ENCODE data around the gene VANGL2. TPM values are rescaled to one million over a fixed set of nuclear protein-coding genes. Genes with fewer than 3 reads are reported as not detected.

The VANGL2 gene
- total RNA-seq, 1 donor from 2014 or later, result 25.5 TPM

DNA sequence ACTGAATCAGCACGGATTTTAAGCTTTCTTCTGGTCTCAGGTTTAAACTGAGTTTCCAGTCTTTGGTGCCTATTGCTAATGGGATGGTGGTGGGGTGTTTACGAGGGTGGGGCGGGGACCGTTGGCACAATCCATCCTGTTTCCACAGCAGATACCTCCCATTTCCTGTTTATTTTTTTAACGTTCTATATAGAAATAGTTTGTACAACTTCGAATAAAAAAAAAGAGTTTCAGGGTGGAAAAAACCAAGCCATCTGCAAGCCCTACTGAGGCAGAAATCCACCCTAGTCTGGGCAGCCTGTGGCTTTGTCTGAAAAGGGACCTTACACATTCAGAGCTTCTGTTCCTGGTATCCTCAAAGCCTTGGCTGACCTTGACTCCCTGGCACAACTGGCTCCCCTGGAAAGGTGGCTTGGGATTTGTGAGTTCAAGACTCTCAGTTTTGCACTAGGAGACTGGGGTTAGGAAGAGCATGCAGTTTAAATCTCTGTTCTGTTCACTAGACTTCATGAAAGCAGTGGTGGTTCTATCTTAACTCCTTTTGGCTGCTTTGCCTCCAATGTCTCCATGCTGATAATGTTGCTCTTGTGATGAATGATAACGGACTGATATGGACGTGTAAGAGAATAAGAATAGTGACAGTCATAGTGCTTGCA is 46.7 kb downstream of the VANGL2 start:
- H3K36me3 Mint-ChIP-seq (ENCODE audit: low read depth, unreplicated experiment), result no peaks in the 10 kb centered on the region
- no peaks in the 10 kb centered on the region for H3K4me1 Mint-ChIP-seq (ENCODE audit: low read depth, unreplicated experiment)
- Histone ChIP-seq H3K9ac (ENCODE audit: low read length) (no peak overlapping the region), H3K36me3 (ENCODE audit: insufficient read depth, low read length) (no peaks in the 10 kb centered on the region), H3K27ac (ENCODE audit: low read depth, low read length) (no peak overlapping the region), H3K9me3 (ENCODE audit: insufficient read depth, low read depth, low read length) (no peaks in the 10 kb centered on the region), H3K4me1 (ENCODE audit: insufficient read depth, low read length) (no peaks in the 10 kb centered on the region), H3K27me3 (ENCODE audit: insufficient read depth, low read length) (no peaks in the 10 kb centered on the region), H3K4me3 (ENCODE audit: insufficient read depth, low read depth, low read length) (no peak overlapping the region), H2AFZ (ENCODE audit: low read depth, low read length) (no peak overlapping the region), H4K20me1 (ENCODE audit: insufficient read depth, low read length) (no peaks in the 10 kb centered on the region), H3K4me2 (ENCODE audit: low read length) (no peak overlapping the region), H3K79me2 (ENCODE audit: insufficient read depth, low read length) (no peaks in the 10 kb centered on the region)
- H3K4me3 Mint-ChIP-seq (ENCODE audit: unreplicated experiment), result no peak overlapping the region
- H3K9me3 Mint-ChIP-seq (ENCODE audit: unreplicated experiment), result no peaks in the 10 kb centered on the region
- TF ChIP-seq EZH2 (IDR thresholded peaks at IDR 0.05; ENCODE audit: insufficient read depth, low read length) (no peak), CTCF (IDR thresholded peaks at IDR 0.05; ENCODE audit: insufficient read depth, low read depth, low read length) (no peak)
- DNase-seq (ENCODE audit: low read depth) (no peak), FAIRE-seq (no peak)
- no peaks in the 10 kb centered on the region for H3K27me3 Mint-ChIP-seq (ENCODE audit: low read depth, unreplicated experiment)
- no peak overlapping the region for H3K27ac Mint-ChIP-seq (ENCODE audit: unreplicated experiment)

DNA sequence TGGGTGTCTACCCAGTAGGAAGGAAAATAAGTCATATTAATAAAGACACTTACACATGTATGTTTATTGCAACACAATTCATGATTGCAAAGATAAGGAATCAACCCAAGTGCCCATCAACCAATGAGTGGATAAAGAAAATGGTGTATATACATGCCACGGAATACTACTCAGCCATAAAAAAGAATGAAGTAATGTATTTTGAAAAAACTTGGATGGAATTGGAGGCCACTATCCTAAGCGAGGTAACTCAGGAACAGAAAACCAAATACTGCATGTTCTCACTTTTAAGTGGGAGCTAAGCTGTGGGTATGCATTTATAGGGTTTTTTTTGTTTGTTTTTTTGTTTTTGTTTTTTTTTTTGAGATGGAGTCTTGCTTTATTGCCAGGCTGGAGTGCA is 49.1 kb downstream of the VANGL2 start:
- Mint-ChIP-seq H3K27ac (ENCODE audit: unreplicated experiment) (no peak overlapping the region), H3K27me3 (ENCODE audit: low read depth, unreplicated experiment) (no peaks in the 10 kb centered on the region), H3K4me1 (ENCODE audit: low read depth, unreplicated experiment) (no peaks in the 10 kb centered on the region), H3K36me3 (ENCODE audit: low read depth, unreplicated experiment) (peaks cover 4% of the 10 kb centered on the region), H3K4me3 (ENCODE audit: unreplicated experiment) (no peak overlapping the region), H3K9me3 (ENCODE audit: unreplicated experiment) (no peaks in the 10 kb centered on the region)
- Histone ChIP-seq H2AFZ (ENCODE audit: low read depth, low read length) (no peak overlapping the region), H3K79me2 (ENCODE audit: insufficient read depth, low read length) (no peaks in the 10 kb centered on the region), H3K4me2 (ENCODE audit: low read length) (no peak overlapping the region), H3K27me3 (ENCODE audit: insufficient read depth, low read length) (no peaks in the 10 kb centered on the region), H4K20me1 (ENCODE audit: insufficient read depth, low read length) (no peaks in the 10 kb centered on the region), H3K4me1 (ENCODE audit: insufficient read depth, low read length) (no peaks in the 10 kb centered on the region), H3K9ac (ENCODE audit: low read length) (no peak overlapping the region), H3K27ac (ENCODE audit: low read depth, low read length) (no peak overlapping the region), H3K36me3 (ENCODE audit: insufficient read depth, low read length) (no peaks in the 10 kb centered on the region), H3K4me3 (ENCODE audit: insufficient read depth, low read depth, low read length) (no peak overlapping the region), H3K9me3 (ENCODE audit: insufficient read depth, low read depth, low read length) (no peaks in the 10 kb centered on the region)
- DNase-seq (ENCODE audit: low read depth), result no peak
- TF ChIP-seq CTCF (IDR thresholded peaks at IDR 0.05; ENCODE audit: insufficient read depth, low read depth, low read length) (no peak), EZH2 (IDR thresholded peaks at IDR 0.05; ENCODE audit: insufficient read depth, low read length) (no peak)
- FAIRE-seq, result no peak

GRCh38 chr1:160451119-160451858 is 50.9 kb downstream of the VANGL2 start:
- DNase-seq (ENCODE audit: low read depth) (no peak), FAIRE-seq (no peak)
- no peaks in the 10 kb centered on the region for H3K9me3 Mint-ChIP-seq (ENCODE audit: unreplicated experiment)
- H3K27ac Mint-ChIP-seq (ENCODE audit: unreplicated experiment), result no peak overlapping the region
- TF ChIP-seq EZH2 (IDR thresholded peaks at IDR 0.05; ENCODE audit: insufficient read depth, low read length) (no peak), CTCF (IDR thresholded peaks at IDR 0.05; ENCODE audit: insufficient read depth, low read depth, low read length) (no peak)
- Histone ChIP-seq H4K20me1 (ENCODE audit: insufficient read depth, low read length) (no peaks in the 10 kb centered on the region), H3K4me1 (ENCODE audit: insufficient read depth, low read length) (no peaks in the 10 kb centered on the region), H2AFZ (ENCODE audit: low read depth, low read length) (no peak overlapping the region), H3K79me2 (ENCODE audit: insufficient read depth, low read length) (no peaks in the 10 kb centered on the region), H3K9ac (ENCODE audit: low read length) (no peak overlapping the region), H3K27me3 (ENCODE audit: insufficient read depth, low read length) (no peaks in the 10 kb centered on the region), H3K36me3 (ENCODE audit: insufficient read depth, low read length) (no peaks in the 10 kb centered on the region), H3K4me2 (ENCODE audit: low read length) (no peak overlapping the region), H3K27ac (ENCODE audit: low read depth, low read length) (no peak overlapping the region), H3K9me3 (ENCODE audit: insufficient read depth, low read depth, low read length) (no peaks in the 10 kb centered on the region), H3K4me3 (ENCODE audit: insufficient read depth, low read depth, low read length) (no peak overlapping the region)
- peaks cover 4% of the 10 kb centered on the region for H3K36me3 Mint-ChIP-seq (ENCODE audit: low read depth, unreplicated experiment)
- no peak overlapping the region for H3K4me3 Mint-ChIP-seq (ENCODE audit: unreplicated experiment)
- no peaks in the 10 kb centered on the region for H3K4me1 Mint-ChIP-seq (ENCODE audit: low read depth, unreplicated experiment)
- peaks cover 2% of the 10 kb centered on the region for H3K27me3 Mint-ChIP-seq (ENCODE audit: low read depth, unreplicated experiment)

Data from astrocyte (in vitro differentiated cells and primary cell).